H1 (cell line): ENCODE data around the gene DIP2C. TPM values are rescaled to one million over a fixed set of nuclear protein-coding genes. Genes with fewer than 3 reads are reported as not detected.

Source experiments
- ATF3 ChIP-seq: IDR thresholded peaks from 2 replicates; pipeline ENCODE4 v1.6.1; 2011; ENCODE audit warnings: low read depth, mild to moderate bottlenecking, low read length; ENCODE audit not compliant: insufficient read depth
- CTBP2 ChIP-seq: IDR thresholded peaks from 2 replicates; pipeline ENCODE4 v1.7.0; 2011; ENCODE audit warnings: borderline replicate concordance, mild to moderate bottlenecking, moderate library complexity, mixed read lengths, low read length; ENCODE audit not compliant: insufficient read depth, insufficient read length
- KDM1A ChIP-seq: fragments of 200-600, 300-600 bp; sonication (generic); IDR thresholded peaks from 2 replicates; pipeline ENCODE4 v1.7.1; 2016; ENCODE audit warnings: mild to moderate bottlenecking, low read length, borderline replicate concordance
- POLR2AphosphoS5 ChIP-seq: IDR thresholded peaks from 2 replicates; pipeline ENCODE4 v1.6.1; 2011; ENCODE audit warnings: low read depth, low read length
- RAD21 ChIP-seq, 2 experiments: IDR thresholded peaks in 1 of 2; conservative IDR thresholded peaks in 1 of 2; 2 replicates each; pipeline ENCODE4 v1.6.1; 2011; ENCODE audit warnings: low read depth in 2 of 2, low read length in 2 of 2, improper control_type of control experiment in 1 of 2, inconsistent platforms in 1 of 2, mild to moderate bottlenecking in 1 of 2, moderate library complexity in 1 of 2
- RXRA ChIP-seq: IDR thresholded peaks from 2 replicates; pipeline ENCODE4 v1.6.1; 2011; ENCODE audit warnings: low read depth, mild to moderate bottlenecking, low read length, moderate library complexity; ENCODE audit not compliant: insufficient read depth
- SRF ChIP-seq: IDR thresholded peaks from 2 replicates; pipeline ENCODE4 v1.6.1; 2011; ENCODE audit warnings: mild to moderate bottlenecking, low read depth, low read length, moderate library complexity
- TAF7 ChIP-seq: optimal IDR thresholded peaks from 2 replicates; pipeline ENCODE3; 2011; ENCODE audit warnings: low read depth, mild to moderate bottlenecking, inconsistent platforms, low read length, moderate library complexity, borderline replicate concordance
- polyA plus RNA-seq, 7 experiments: library from polyadenylated mRNA; depleted of rRNA in 3 of 7; stranded (reverse) in 5 of 7; unstranded in 2 of 7; fragments of >200 nt in 5 of 7; fragments of 200-250 nt in 2 of 7; gene quantifications; 1 replicate in 5 of 7; 2 replicates in 1 of 7; 4 replicates in 1 of 7; pipeline versions ENCODE4 v1.2.1 to v1.2.3, GENCODE V29; 2011 to 2013; ENCODE audit warnings: missing spikeins in 2 of 7, mixed read lengths in 2 of 7
- total RNA-seq: library from RNA; stranded (reverse); fragmentation: NEBNext Ultra II Directional; extraction: Animal tissue kit (Norgen Biotek cat#: 25700); gene quantifications from 2 replicates; pipeline ENCODE4 v1.2.1, GENCODE V29; 2021

The DIP2C gene
- total and polyA plus RNA-seq, 2 of the 8 experiments (the other 6 are each of a cell fraction or from before 2014, with no cell fraction given), result 3.8 to 9.3 TPM

GRCh38 chr10:354901-355617, 334.4 kb downstream of the DIP2C start (continued):
- TF ChIP-seq RAD21 (IDR thresholded peaks at IDR 0.05 in 1 of 2, conservative IDR thresholded peaks at IDR 0.05 in 1 of 2; ENCODE audit: low read depth in 2 of 2, low read length in 2 of 2) (no peak), SRF (no peak), CTBP2 (no peak), POLR2AphosphoS5 (no peak), ATF3 (no peak), TAF7 (no peak), RXRA (no peak), KDM1A (no peak)
- TF ChIP-seq, all 59 proteins: peak for 0
